ENCODE results near the gene CNGA4. TPM values are rescaled to one million over a fixed set of nuclear protein-coding genes. Genes with fewer than 3 reads are reported as not detected.

Gene CNGA4
- total and polyA plus RNA-seq, 2 of the 13 experiments (the other 11 are each of a cell fraction or from before 2014, with no cell fraction given): 0.03 TPM; not detected in 1

- TF ChIP-seq, protein P1, sequence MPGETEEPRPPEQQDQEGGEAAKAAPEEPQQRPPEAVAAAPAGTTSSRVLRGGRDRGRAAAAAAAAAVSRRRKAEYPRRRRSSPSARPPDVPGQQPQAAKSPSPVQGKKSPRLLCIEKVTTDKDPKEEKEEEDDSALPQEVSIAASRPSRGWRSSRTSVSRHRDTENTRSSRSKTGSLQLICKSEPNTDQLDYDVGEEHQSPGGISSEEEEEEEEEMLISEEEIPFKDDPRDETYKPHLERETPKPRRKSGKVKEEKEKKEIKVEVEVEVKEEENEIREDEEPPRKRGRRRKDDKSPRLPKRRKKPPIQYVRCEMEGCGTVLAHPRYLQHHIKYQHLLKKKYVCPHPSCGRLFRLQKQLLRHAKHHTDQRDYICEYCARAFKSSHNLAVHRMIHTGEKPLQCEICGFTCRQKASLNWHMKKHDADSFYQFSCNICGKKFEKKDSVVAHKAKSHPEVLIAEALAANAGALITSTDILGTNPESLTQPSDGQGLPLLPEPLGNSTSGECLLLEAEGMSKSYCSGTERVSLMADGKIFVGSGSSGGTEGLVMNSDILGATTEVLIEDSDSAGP (CRISPR knock-in tag; IDR thresholded peaks at IDR 0.05; ENCODE audit: borderline replicate concordance): peak; percentile 78
- TF ChIP-seq, protein P2, sequence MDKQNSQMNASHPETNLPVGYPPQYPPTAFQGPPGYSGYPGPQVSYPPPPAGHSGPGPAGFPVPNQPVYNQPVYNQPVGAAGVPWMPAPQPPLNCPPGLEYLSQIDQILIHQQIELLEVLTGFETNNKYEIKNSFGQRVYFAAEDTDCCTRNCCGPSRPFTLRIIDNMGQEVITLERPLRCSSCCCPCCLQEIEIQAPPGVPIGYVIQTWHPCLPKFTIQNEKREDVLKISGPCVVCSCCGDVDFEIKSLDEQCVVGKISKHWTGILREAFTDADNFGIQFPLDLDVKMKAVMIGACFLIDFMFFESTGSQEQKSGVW (CRISPR knock-in tag; IDR thresholded peaks at IDR 0.05; ENCODE audit: borderline replicate concordance): no peak
- TF ChIP-seq MXD1 (CRISPR knock-in tag; IDR thresholded peaks at IDR 0.05): peak; percentile 71
- TF ChIP-seq GABPB1 (CRISPR knock-in tag; IDR thresholded peaks at IDR 0.05): peak; percentile 78
- TF ChIP-seq PAWR (CRISPR knock-in tag; IDR thresholded peaks at IDR 0.05; ENCODE audit: borderline replicate concordance): no peak
- TF ChIP-seq ZNF547 (CRISPR knock-in tag; IDR thresholded peaks at IDR 0.05): no peak
- TF ChIP-seq MIER2 (CRISPR knock-in tag; IDR thresholded peaks at IDR 0.05): no peak
- TF ChIP-seq, protein P3, sequence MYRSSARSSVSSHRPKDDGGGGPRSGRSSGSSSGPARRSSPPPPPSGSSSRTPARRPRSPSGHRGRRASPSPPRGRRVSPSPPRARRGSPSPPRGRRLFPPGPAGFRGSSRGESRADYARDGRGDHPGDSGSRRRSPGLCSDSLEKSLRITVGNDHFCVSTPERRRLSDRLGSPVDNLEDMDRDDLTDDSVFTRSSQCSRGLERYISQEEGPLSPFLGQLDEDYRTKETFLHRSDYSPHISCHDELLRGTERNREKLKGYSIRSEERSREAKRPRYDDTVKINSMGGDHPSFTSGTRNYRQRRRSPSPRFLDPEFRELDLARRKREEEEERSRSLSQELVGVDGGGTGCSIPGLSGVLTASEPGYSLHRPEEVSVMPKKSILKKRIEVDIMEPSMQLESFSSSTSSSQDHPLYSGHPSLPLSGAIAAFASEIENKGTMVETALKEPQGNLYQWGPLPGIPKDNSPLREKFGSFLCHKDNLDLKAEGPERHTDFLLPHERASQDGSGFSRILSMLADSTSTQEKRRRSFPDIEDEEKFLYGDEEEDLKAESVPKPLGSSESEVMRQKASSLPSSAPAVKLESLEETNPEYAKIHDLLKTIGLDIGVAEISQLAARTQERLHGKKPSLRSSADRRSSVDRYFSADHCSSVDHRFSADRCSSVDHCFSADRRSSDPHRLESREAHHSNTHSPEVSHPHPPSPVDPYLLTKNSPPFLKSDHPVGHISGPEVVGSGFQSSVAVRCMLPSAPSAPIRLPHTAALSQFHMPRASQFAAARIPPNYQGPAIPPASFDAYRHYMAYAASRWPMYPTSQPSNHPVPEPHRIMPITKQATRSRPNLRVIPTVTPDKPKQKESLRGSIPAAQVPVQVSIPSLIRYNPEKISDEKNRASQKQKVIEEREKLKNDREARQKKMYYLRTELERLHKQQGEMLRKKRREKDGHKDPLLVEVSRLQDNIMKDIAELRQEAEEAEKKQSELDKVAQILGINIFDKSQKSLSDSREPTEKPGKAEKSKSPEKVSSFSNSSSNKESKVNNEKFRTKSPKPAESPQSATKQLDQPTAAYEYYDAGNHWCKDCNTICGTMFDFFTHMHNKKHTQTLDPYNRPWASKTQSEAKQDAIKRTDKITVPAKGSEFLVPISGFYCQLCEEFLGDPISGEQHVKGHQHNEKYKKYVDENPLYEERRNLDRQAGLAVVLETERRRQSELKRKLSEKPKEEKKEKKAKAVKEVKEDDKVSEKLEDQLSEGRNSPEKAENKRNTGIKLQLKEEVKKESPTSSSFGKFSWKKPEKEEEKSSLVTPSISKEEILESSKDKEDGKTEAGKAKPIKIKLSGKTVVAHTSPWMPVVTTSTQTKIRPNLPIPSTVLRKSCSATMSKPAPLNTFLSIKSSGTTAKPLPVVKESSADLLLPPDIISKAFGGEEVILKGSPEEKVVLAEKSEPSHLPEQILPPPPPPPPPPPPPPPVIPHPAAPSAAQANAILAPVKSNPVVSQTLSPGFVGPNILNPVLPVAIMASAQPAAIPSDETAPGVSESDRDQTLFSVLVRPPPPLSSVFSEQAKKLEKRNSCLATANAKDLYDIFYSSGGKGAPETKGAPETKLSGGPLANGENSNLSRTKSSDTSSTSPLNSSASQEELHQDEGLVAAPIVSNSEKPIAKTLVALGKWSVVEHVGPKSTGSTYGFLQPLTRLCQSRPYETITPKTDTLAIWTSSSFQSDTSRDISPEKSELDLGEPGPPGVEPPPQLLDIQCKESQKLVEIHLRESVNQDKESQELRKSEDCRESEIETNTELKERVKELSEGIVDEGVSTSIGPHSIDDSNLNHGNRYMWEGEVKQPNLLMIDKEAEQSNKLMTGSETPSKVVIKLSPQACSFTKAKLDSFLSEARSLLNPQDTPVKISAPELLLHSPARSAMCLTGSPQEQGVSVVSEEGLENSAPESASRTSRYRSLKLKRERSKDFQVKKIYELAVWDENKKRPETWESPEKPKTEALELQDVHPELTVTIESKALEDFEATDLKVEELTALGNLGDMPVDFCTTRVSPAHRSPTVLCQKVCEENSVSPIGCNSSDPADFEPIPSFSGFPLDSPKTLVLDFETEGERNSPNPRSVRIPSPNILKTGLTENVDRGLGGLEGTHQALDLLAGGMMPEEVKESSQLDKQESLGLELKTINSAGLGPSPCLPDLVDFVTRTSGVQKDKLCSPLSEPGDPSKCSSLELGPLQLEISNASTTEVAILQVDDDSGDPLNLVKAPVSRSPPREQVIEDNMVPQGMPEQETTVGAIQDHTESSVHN (CRISPR knock-in tag; IDR thresholded peaks at IDR 0.05): no peak
- TF ChIP-seq, protein P4, sequence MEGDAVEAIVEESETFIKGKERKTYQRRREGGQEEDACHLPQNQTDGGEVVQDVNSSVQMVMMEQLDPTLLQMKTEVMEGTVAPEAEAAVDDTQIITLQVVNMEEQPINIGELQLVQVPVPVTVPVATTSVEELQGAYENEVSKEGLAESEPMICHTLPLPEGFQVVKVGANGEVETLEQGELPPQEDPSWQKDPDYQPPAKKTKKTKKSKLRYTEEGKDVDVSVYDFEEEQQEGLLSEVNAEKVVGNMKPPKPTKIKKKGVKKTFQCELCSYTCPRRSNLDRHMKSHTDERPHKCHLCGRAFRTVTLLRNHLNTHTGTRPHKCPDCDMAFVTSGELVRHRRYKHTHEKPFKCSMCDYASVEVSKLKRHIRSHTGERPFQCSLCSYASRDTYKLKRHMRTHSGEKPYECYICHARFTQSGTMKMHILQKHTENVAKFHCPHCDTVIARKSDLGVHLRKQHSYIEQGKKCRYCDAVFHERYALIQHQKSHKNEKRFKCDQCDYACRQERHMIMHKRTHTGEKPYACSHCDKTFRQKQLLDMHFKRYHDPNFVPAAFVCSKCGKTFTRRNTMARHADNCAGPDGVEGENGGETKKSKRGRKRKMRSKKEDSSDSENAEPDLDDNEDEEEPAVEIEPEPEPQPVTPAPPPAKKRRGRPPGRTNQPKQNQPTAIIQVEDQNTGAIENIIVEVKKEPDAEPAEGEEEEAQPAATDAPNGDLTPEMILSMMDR (CRISPR knock-in tag; IDR thresholded peaks at IDR 0.05): peak; percentile 4; the same call in 1 of the 2 replicates
- no peak for TF ChIP-seq KLF6 (CRISPR knock-in tag; IDR thresholded peaks at IDR 0.05)
- TF ChIP-seq KAT2B (IDR thresholded peaks at IDR 0.05; ENCODE audit: borderline replicate concordance, low read depth, low read length): no peak
- peak; percentile 51; the same call in 1 of the 2 replicates for TF ChIP-seq KAT8 (CRISPR knock-in tag; IDR thresholded peaks at IDR 0.05)
- TF ChIP-seq DPF2 (CRISPR knock-in tag; IDR thresholded peaks at IDR 0.05; ENCODE audit: borderline replicate concordance, low read depth): no peak
- TF ChIP-seq REL (CRISPR knock-in tag; conservative IDR thresholded peaks at IDR 0.05): no peak
- TF ChIP-seq ISX (CRISPR knock-in tag; conservative IDR thresholded peaks at IDR 0.05): no peak
- TF ChIP-seq PHF8 (CRISPR knock-in tag; IDR thresholded peaks at IDR 0.05): peak; percentile 88
Measured at GRCh38 chr11:6234387-6235107, 4.3 kb upstream of the CNGA4 start, which contains the start of gene FHIP1B (continued).
